PC-9 (cell line): ENCODE measurements around the gene SDK1.

Experiments used
- EZH2 ChIP-seq: fragments of 200-600 bp; sonication (generic); IDR thresholded peaks from 2 replicates; pipeline ENCODE4 v1.8.0; 2017; ENCODE audit warnings: antibody characterized with exemption, low read depth
- TF ChIP-seq, protein P1 (sequence below): fragments of 200-600 bp; sonication (generic); conservative IDR thresholded peaks from 2 replicates; pipeline ENCODE4 v1.6.1; 2017; ENCODE audit warnings: mixed run types, antibody characterized with exemption, mild to moderate bottlenecking, moderate library complexity

DNA sequence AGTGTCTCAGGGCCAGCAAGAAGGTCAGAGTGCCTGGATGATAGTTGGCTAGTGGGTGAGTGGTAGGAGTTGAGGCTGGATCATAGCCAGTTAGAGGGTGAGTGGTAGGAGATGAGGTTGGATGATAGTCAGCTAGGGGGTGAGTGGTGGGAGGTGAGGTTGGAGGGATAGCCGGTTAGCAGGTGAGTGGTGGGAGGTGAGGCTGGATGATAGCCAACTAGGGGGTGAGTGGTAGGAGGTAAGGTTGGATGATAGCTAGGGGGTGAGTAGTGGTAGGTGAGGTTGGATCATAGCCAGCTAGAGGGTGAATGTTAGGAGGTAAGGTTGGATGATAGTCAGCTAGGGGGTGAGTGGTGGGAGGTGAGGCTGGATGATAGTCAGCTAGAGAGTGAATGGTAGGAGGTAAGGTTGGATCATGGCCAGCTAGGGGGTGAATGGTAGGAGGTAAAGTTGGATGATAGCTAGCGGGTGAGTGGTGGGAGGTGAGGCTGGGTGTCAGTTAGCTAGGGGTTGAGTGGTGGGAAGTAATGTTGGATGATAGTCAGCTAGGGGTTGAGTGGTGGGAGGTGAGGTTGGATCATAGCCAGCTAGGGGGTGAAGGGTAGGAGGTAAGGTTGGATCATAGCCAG lies 226.6 kb downstream of the SDK1 start:
- TF ChIP-seq EZH2 = no peak
- TF ChIP-seq, protein P1, sequence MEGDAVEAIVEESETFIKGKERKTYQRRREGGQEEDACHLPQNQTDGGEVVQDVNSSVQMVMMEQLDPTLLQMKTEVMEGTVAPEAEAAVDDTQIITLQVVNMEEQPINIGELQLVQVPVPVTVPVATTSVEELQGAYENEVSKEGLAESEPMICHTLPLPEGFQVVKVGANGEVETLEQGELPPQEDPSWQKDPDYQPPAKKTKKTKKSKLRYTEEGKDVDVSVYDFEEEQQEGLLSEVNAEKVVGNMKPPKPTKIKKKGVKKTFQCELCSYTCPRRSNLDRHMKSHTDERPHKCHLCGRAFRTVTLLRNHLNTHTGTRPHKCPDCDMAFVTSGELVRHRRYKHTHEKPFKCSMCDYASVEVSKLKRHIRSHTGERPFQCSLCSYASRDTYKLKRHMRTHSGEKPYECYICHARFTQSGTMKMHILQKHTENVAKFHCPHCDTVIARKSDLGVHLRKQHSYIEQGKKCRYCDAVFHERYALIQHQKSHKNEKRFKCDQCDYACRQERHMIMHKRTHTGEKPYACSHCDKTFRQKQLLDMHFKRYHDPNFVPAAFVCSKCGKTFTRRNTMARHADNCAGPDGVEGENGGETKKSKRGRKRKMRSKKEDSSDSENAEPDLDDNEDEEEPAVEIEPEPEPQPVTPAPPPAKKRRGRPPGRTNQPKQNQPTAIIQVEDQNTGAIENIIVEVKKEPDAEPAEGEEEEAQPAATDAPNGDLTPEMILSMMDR = no peak
